HFFc6 (cell line): ENCODE measurements around the gene ZNF500. TPM values are rescaled to one million over a fixed set of nuclear protein-coding genes. Genes with fewer than 3 reads are reported as not detected.

Experiments used
- DNase-seq: peaks from one replicate; pipeline ENCODE4 v3.0.0-alpha.2; 2018
- H3K27ac Mint-ChIP-seq: 2 replicates; pipeline ENCODE4 v1.8.0; 2020; ENCODE audit warnings: mild to moderate bottlenecking, mixed read lengths
- H3K27me3 Mint-ChIP-seq: 2 replicates; pipeline ENCODE4 v1.8.0; 2021; ENCODE audit warnings: mild to moderate bottlenecking, moderate library complexity, mixed read lengths; ENCODE audit not compliant: insufficient read depth
- H3K36me3 Mint-ChIP-seq: 2 replicates; pipeline ENCODE4 v1.8.0; 2021; ENCODE audit warnings: low read depth, mixed read lengths
- H3K4me1 Mint-ChIP-seq: 2 replicates; pipeline ENCODE4 v1.8.0; 2020; ENCODE audit warnings: low read depth, mixed read lengths
- H3K4me3 Mint-ChIP-seq: 2 replicates; pipeline ENCODE4 v1.8.0; 2020; ENCODE audit warnings: mild to moderate bottlenecking, moderate library complexity, mixed read lengths
- H3K9me3 Mint-ChIP-seq: 2 replicates; pipeline ENCODE4 v1.8.0; 2020; ENCODE audit warnings: mild to moderate bottlenecking, mixed read lengths
- total RNA-seq, 6 experiments: library from RNA; stranded (reverse); fragmentation: NEBNext Ultra II Directional; extraction: Animal tissue kit (Norgen Biotek cat#: 25700); gene quantifications; 2 replicates in 1 of 6; 3 replicates in 5 of 6; pipeline ENCODE4 v1.2.3, GENCODE V29; 2021
- TF ChIP-seq, protein P1 (sequence below): fragments of 200-600 bp; sonication (generic); IDR thresholded peaks from 2 replicates; pipeline ENCODE4 v1.5.0; 2021; ENCODE audit warnings: antibody characterized with exemption, mild to moderate bottlenecking

Gene ZNF500
- total RNA-seq, 6 experiments from 2014 or later, result 8.9 to 13.4 (median 10.4) TPM

DNA sequence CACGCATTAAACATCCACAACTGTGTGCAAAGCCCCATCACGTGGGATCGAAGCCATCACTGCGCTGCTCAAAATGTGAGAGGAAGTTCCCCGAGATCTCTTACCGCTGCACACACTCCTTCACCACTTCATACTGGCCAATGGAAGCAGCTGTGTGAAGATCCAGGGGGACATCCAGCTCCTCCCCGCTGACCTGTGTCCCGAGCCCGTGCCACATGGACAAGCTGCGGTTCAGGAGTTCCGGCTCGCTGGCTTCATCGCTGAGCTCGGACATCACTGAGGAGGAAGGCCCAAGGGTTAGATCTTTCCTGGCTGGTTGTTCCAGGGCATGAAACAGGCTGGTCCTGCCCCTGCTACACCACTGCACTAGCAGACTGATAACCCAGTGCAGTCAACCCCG lies 37.1 kb downstream of the ZNF500 start:
- Mint-ChIP-seq H3K27me3 (peaks cover 2% of the 10 kb centered on the region), H3K4me3 (no peak overlapping the region), H3K4me1 (peaks cover 8% of the 10 kb centered on the region), H3K27ac (no peak overlapping the region), H3K9me3 (no peaks in the 10 kb centered on the region), H3K36me3 (peaks cover 9% of the 10 kb centered on the region)
- TF ChIP-seq, protein P1, sequence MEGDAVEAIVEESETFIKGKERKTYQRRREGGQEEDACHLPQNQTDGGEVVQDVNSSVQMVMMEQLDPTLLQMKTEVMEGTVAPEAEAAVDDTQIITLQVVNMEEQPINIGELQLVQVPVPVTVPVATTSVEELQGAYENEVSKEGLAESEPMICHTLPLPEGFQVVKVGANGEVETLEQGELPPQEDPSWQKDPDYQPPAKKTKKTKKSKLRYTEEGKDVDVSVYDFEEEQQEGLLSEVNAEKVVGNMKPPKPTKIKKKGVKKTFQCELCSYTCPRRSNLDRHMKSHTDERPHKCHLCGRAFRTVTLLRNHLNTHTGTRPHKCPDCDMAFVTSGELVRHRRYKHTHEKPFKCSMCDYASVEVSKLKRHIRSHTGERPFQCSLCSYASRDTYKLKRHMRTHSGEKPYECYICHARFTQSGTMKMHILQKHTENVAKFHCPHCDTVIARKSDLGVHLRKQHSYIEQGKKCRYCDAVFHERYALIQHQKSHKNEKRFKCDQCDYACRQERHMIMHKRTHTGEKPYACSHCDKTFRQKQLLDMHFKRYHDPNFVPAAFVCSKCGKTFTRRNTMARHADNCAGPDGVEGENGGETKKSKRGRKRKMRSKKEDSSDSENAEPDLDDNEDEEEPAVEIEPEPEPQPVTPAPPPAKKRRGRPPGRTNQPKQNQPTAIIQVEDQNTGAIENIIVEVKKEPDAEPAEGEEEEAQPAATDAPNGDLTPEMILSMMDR, result no peak
- DNase-seq, result no peak

DNA sequence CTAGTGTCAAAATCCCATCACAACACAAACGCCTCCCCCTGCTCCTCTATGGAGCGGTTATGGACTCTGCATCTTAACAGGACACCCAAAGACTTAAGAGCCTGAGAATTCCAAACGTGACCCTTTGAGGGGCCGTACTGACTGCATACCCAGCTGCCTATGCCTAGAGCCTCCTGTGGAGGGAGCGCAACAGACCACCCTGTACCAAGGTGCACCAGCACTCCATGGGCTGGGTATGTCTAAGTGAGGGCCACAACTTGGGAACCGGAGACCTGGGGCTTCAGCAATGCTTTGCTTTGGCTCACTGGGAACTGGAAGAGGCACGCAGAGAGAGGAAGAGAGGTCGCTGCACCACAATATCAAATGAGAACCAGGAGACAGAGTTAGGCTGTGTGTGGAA lies 38.3 kb downstream of the ZNF500 start:
- Mint-ChIP-seq H3K27me3 (no peaks in the 10 kb centered on the region; the same call in 1 of the 2 replicates), H3K36me3 (peaks cover 9% of the 10 kb centered on the region), H3K4me1 (peaks cover 7% of the 10 kb centered on the region), H3K9me3 (no peaks in the 10 kb centered on the region), H3K4me3 (no peak overlapping the region), H3K27ac (no peak overlapping the region)
- DNase-seq, result no peak
- TF ChIP-seq, protein P1, result no peak

DNA sequence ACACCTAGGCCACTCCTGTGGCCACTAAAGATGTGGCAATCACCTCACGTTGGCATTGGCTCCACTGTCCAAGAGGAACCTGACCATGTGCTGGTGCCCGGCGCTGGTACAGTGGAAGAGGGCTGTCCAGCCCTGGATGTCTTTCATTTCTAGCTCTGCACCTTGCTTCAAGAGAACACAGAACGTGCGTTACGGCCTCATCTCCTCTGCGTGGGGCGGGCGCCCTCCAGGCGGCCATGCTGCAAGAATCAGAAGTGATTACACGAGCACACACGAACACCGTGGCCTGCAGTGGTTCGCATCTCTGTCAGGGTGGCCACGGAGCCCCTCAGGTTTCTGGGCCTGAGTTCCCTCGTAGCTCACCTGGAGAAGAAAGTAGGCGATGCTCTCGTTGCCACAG lies 40.3 kb downstream of the ZNF500 start:
- no peak for DNase-seq
- H3K36me3 Mint-ChIP-seq, result peaks cover 4% of the 10 kb centered on the region; the same call in 1 of the 2 replicates
- TF ChIP-seq, protein P1, result no peak
- no peak overlapping the region for H3K4me3 Mint-ChIP-seq
- H3K9me3 Mint-ChIP-seq, result no peaks in the 10 kb centered on the region
- no peaks in the 10 kb centered on the region for H3K4me1 Mint-ChIP-seq
- H3K27ac Mint-ChIP-seq, result no peak overlapping the region
- H3K27me3 Mint-ChIP-seq, result no peaks in the 10 kb centered on the region

DNA sequence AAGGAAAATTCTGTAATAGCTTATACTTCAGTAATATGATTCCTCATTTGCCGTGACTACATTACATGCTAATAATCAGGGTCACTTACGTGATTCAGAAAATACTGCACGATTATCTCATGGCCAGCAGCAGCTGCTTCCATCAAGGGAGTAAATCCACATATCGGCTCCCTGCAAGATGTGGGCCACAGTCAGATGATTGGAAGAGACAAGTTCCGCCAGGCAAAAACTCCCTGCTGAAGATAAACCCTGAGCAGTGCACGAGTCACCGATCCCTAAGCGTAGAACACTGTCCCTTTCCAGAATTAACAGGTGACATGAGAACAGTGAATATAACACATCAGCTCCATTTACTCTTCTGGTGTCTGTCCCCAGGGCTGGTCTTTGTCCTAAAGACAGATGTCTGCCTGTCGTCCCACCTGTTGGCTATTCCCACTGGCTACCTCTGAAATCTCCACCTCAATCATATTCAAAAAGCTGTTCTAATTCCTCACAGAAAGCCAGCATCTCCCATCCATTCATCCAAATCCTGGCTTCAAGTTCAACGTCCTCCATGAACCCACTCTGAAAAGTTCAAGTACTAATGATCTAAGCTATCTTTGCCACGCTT lies 42.2 kb downstream of the ZNF500 start:
- H3K9me3 Mint-ChIP-seq, result no peaks in the 10 kb centered on the region
- no peaks in the 10 kb centered on the region for H3K4me1 Mint-ChIP-seq
- TF ChIP-seq, protein P1, result no peak
- H3K27ac Mint-ChIP-seq, result no peak overlapping the region
- no peak overlapping the region for H3K4me3 Mint-ChIP-seq
- no peak for DNase-seq
- H3K27me3 Mint-ChIP-seq, result no peaks in the 10 kb centered on the region
- H3K36me3 Mint-ChIP-seq, result no peaks in the 10 kb centered on the region

DNA sequence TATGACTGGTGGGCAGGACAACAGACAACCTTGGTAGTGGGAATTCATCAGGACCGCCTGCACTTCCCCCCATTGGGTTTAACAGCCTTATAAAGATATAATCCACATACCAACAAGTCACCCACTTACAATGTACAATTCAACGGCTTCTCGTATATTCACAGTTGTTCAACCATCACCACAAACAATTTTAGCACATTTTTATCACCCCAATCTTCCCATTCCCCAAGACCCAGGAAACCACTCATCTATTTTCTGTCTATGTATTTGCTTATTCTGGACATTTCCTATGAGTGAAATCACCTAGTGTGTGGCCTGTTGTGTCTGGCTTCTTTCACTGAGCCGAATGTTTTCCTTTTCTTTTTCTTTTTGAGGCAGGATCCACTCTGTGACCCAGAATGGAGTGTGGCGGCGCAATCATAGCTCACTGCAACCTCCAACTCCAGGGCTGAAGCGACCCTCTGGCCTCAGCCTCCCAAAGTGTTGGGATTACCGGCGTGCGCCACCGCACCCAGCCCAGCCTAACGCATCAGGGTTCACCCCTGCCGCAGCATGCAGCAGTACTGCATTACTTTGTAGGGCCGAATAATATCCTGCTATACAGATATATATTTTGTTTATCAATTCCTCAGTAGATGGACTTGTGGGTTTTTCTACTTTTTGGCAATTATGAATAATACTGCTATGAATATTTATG lies 43.7 kb downstream of the ZNF500 start:
- H3K36me3 Mint-ChIP-seq, result peaks cover 1% of the 10 kb centered on the region
- H3K9me3 Mint-ChIP-seq, result no peaks in the 10 kb centered on the region
- no peak for DNase-seq
- H3K27me3 Mint-ChIP-seq, result no peaks in the 10 kb centered on the region
- H3K27ac Mint-ChIP-seq, result no peak overlapping the region
- no peak overlapping the region for H3K4me3 Mint-ChIP-seq
- no peaks in the 10 kb centered on the region for H3K4me1 Mint-ChIP-seq
- TF ChIP-seq, protein P1, result no peak
